Measurements from ENCODE around the gene ACOX3. TPM values are rescaled to one million over a fixed set of nuclear protein-coding genes. Genes with fewer than 3 reads are reported as not detected.

Gene ACOX3
- polyA plus RNA-seq, 1 experiment = 7.9 TPM

- Histone ChIP-seq H3K27ac (ENCODE audit: low read depth, low read length) (no peak overlapping the region), H3K27me3 (ENCODE audit: control insufficient read depth, insufficient read depth, low read length) (no peaks in the 10 kb centered on the region), H3K9me3 (ENCODE audit: control insufficient read depth, insufficient read depth, low read length) (no peaks in the 10 kb centered on the region; the same call in 1 of the 2 replicates), H3K4me3 (ENCODE audit: low read depth, low read length) (no peak overlapping the region)
- ChIA-PET POLR2A (no interaction called here), CTCF (no interaction called here)
- DNase-seq (ENCODE audit: low read depth, low spot score) = no peak
- TF ChIP-seq, protein P1, sequence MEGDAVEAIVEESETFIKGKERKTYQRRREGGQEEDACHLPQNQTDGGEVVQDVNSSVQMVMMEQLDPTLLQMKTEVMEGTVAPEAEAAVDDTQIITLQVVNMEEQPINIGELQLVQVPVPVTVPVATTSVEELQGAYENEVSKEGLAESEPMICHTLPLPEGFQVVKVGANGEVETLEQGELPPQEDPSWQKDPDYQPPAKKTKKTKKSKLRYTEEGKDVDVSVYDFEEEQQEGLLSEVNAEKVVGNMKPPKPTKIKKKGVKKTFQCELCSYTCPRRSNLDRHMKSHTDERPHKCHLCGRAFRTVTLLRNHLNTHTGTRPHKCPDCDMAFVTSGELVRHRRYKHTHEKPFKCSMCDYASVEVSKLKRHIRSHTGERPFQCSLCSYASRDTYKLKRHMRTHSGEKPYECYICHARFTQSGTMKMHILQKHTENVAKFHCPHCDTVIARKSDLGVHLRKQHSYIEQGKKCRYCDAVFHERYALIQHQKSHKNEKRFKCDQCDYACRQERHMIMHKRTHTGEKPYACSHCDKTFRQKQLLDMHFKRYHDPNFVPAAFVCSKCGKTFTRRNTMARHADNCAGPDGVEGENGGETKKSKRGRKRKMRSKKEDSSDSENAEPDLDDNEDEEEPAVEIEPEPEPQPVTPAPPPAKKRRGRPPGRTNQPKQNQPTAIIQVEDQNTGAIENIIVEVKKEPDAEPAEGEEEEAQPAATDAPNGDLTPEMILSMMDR (IDR thresholded peaks at IDR 0.05; ENCODE audit: low read depth, low read length) = no peak
Measured at GRCh38 chr4:8446122-8446521, 5.6 kb upstream of the ACOX3 start.

- no peak for DNase-seq (ENCODE audit: low read depth, low spot score)
- POLR2A ChIA-PET = no interaction called here
- CTCF ChIA-PET = no interaction called here
- no peaks in the 10 kb centered on the region for H3K27me3 ChIP-seq (ENCODE audit: control insufficient read depth, insufficient read depth, low read length)
- no peak overlapping the region for H3K27ac ChIP-seq (ENCODE audit: low read depth, low read length)
- TF ChIP-seq, protein P1 (IDR thresholded peaks at IDR 0.05; ENCODE audit: low read depth, low read length) = no peak
- H3K4me3 ChIP-seq (ENCODE audit: low read depth, low read length) = no peak overlapping the region
- H3K9me3 ChIP-seq (ENCODE audit: control insufficient read depth, insufficient read depth, low read length) = no peaks in the 10 kb centered on the region; the same call in 1 of the 2 replicates
Measured at GRCh38 chr4:8443801-8444200, 3.3 kb upstream of the ACOX3 start.

DNA sequence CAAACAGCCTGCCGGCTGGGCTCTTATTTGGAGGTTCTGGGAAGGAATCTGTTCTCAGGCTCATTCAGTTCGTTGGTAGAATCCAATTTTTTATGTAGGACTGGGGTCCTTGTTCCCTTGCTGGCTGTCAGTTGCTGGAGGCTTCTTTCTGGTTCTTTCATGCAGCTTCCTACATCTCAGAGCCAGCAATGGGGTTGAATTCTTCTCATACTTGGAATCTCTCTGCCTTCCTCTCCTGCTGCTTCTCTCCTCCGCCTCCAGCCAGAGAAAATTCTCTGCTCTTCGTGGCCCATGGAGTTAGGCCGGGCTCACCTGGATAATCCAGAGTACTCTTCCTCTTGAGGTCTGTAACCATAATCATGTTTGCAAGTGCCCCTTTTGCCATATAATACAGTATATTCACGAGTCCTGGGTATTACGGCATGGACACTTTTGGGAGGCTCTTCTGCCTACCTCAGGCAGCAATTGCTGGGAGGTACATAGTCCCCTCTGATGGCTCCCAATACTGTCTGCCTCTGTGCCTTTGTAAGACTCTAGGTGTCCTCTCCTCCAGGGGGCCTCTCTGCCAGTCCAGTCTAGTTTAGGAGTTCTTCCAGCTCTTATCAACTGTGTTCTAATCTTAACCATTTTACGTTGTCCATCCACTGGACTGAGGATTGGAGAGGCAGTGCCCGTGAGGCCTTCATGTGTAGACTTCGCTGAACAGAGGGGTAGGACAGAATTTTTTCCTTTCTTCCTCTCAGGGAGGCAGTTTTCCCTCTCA lies 2.3 kb upstream of the ACOX3 start:
- POLR2A ChIA-PET = no interaction called here
- Histone ChIP-seq H3K27ac (ENCODE audit: low read depth, low read length) (no peak overlapping the region), H3K4me3 (ENCODE audit: low read depth, low read length) (peak overlapping the region; percentile 32; the same call in 1 of the 2 replicates)

DNA sequence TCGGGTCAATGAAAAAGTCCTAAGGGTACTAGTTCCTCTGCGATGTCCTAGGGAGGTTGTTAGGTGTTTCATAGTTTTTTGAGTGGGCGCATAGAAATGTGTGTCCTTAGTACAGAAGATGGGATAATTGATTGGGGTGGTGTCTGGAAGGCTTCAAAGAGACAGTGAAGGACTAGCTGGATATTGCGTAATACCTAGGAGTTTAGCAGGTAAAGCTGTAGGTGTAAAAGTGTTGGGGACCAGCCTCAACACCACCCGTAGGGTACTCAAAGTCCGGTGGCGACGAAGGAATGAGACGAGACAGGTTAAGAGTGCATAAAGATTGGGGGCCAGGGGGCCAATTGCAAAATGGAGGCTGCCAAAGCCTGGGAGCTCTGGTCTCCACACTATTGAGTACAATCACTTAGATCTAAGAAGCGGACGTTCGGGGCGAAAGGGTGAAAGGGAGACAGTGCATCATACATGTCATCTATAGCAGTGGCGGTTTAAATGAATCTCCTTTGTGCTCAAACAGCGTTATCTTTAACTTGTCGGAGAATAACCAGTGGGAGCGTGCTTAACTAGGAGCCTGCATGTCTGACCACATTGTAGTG lies 1.1 kb upstream of the ACOX3 start:
- Histone ChIP-seq H3K27me3 (ENCODE audit: control insufficient read depth, insufficient read depth, low read length) (no peaks in the 10 kb centered on the region), H3K27ac (ENCODE audit: low read depth, low read length) (no peak overlapping the region), H3K4me3 (ENCODE audit: low read depth, low read length) (peak overlapping the region; percentile 70), H3K9me3 (ENCODE audit: control insufficient read depth, insufficient read depth, low read length) (no peaks in the 10 kb centered on the region; the same call in 1 of the 2 replicates)
- TF ChIP-seq, protein P1 (IDR thresholded peaks at IDR 0.05; ENCODE audit: low read depth, low read length) = no peak
- POLR2A ChIA-PET = no interaction called here
- CTCF ChIA-PET = interaction anchor here (0.8 kb wide), 1 partner anchor 199 kb away, joined by 3 read pairs; no protein-coding TSS in a partner anchor
- no peak for DNase-seq (ENCODE audit: low read depth, low spot score)

More for the DNA sequence above, 2.3 kb upstream of the ACOX3 start:
- no peak for DNase-seq (ENCODE audit: low read depth, low spot score)
- TF ChIP-seq, protein P1 (IDR thresholded peaks at IDR 0.05; ENCODE audit: low read depth, low read length) = no peak
- CTCF ChIA-PET = interaction anchor here (1.0 kb wide), 1 partner anchor 14 kb away, joined by 3 read pairs; no protein-coding TSS in a partner anchor
- Histone ChIP-seq H3K27me3 (ENCODE audit: control insufficient read depth, insufficient read depth, low read length) (no peaks in the 10 kb centered on the region), H3K9me3 (ENCODE audit: control insufficient read depth, insufficient read depth, low read length) (no peaks in the 10 kb centered on the region; the same call in 1 of the 2 replicates)

All from AG04450 (cell line).